Fibroblast of the aortic adventitia (primary cell): ENCODE measurements around the gene CORO2B. TPM values are rescaled to one million over a fixed set of nuclear protein-coding genes. Genes with fewer than 3 reads are reported as not detected.

Experiments used
- DNase-seq: peaks from one replicate; pipeline ENCODE4 v3.0.0-alpha.2; 2010; ENCODE audit warnings: low read depth
- H3K4me3 ChIP-seq: 2 replicates; pipeline ENCODE4 v1.5.1; 2011; ENCODE audit warnings: low read depth, mild to moderate bottlenecking, control low read depth, low read length, moderate library complexity
- total RNA-seq: library from RNA; depleted of rRNA; stranded (reverse); fragments of >200 nt; gene quantifications from 2 replicates; pipeline ENCODE4 v1.2.3, GENCODE V29; 2012; ENCODE audit warnings: low replicate concordance
- TF ChIP-seq, protein P1 (sequence below): IDR thresholded peaks from 2 replicates; pipeline ENCODE4 v1.5.1; 2011; ENCODE audit warnings: mild to moderate bottlenecking, low read length, control low read depth, inconsistent platforms; ENCODE audit not compliant: insufficient read depth

Gene CORO2B
- total RNA-seq, 1 donor, result 23.3 TPM

DNA sequence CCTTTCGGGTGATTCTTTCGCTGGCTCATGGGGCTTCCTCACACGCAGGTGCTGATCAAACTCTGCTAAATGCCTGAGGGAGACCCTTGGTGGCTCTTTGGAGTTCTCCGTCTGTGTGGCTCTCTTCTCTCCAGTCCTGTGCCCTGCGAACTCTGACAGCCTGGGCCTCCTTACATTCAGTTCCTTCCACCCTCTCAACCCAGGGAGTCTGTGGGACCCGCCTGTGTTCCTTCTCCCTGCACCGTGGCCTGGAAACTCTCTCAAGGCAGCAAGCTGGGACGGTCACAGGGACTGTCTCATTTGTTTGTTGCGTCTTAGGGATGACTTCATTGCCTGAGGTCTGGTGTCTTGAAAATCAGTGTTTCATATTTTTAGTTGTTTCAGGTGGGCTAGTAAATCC, 37.0 kb upstream of the CORO2B start:
- TF ChIP-seq, protein P1, sequence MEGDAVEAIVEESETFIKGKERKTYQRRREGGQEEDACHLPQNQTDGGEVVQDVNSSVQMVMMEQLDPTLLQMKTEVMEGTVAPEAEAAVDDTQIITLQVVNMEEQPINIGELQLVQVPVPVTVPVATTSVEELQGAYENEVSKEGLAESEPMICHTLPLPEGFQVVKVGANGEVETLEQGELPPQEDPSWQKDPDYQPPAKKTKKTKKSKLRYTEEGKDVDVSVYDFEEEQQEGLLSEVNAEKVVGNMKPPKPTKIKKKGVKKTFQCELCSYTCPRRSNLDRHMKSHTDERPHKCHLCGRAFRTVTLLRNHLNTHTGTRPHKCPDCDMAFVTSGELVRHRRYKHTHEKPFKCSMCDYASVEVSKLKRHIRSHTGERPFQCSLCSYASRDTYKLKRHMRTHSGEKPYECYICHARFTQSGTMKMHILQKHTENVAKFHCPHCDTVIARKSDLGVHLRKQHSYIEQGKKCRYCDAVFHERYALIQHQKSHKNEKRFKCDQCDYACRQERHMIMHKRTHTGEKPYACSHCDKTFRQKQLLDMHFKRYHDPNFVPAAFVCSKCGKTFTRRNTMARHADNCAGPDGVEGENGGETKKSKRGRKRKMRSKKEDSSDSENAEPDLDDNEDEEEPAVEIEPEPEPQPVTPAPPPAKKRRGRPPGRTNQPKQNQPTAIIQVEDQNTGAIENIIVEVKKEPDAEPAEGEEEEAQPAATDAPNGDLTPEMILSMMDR, result no peak
- DNase-seq, result no peak
- H3K4me3 ChIP-seq, result no peak overlapping the region

DNA sequence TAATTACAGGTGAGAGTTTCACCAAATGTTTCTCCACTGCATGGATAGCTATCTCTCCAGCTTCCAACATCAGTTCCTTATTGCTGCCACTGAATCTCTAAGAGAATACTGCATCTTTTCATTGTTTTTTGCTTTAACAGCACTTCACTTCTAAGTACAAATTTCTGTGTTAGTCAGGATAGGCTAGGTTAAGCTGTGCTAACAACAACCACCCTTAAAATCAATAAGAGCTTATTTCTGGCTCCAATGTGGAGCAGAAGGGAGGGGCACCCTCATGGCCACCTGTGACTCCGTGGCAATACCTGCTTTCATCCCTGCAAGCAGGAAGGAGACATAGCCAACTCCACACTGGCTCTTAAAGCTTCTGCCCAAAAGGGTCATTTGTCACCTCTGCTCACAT, 36.4 kb upstream of the CORO2B start:
- TF ChIP-seq, protein P1, result no peak

DNA sequence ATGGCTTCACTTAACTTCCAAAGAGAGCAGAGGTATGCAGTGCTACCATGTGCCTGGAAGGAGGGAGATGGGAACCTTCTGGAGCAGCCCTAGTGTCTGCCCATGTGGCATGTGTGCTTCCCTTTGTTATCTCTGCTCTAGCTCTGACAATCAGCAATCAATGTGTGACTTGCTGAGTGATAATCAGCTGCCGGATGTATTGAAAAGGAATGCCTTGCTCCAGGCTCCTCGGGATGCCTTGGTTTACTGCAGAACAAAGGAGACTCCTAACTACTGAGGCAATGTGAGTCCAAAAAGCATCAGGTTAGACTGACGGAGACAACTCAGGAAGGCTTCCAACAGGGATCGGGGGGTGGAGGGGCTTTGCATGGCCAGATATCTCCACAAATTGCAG, 36.0 kb upstream of the CORO2B start:
- TF ChIP-seq, protein P1, result no peak
- H3K4me3 ChIP-seq, result no peak overlapping the region
- no peak for DNase-seq

More for the DNA sequence above, 36.4 kb upstream of the CORO2B start:
- no peak overlapping the region for H3K4me3 ChIP-seq
- DNase-seq, result no peak

DNA sequence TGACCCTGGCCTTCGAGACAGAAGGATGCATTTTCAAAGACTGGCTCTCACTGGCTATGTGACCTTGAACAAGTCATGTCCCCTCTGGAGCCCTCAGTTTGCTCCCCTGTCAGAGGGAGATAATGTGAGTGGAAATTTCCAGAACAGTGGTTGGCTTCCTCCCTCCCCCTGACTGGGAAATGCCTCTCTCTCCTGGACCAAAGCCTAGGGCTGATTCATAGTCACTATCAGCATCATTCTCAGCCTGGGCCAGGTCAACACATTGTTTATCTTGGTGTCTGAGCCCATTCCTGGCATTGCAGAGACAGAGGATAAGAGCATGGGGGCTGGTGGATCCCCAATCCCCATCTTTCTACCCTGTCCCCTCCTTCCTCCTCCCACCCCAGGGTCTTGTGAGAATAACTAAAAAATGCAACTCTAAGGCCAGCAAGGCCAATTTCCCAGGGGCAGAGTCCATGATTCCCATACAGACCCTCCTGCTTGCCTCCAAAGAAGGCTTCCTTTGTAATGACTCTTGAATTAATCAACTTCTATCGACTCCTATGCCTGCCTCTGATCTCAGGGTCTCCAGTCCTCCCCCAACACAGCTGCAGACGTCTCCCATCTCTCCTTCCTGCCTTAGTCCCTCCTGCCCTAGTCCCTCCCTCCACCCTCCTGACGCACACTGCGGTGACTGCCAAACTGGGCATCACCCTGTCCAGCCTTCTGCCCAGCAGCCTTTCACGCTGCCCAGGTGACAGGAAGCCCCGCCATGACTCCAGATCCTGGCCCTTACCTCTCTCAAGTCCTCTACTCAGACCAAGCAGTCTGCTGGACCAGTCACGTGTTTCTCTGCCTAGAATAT, 35.4 kb upstream of the CORO2B start:
- H3K4me3 ChIP-seq, result no peak overlapping the region
- peak; percentile 98 for DNase-seq
- TF ChIP-seq, protein P1, result no peak

DNA sequence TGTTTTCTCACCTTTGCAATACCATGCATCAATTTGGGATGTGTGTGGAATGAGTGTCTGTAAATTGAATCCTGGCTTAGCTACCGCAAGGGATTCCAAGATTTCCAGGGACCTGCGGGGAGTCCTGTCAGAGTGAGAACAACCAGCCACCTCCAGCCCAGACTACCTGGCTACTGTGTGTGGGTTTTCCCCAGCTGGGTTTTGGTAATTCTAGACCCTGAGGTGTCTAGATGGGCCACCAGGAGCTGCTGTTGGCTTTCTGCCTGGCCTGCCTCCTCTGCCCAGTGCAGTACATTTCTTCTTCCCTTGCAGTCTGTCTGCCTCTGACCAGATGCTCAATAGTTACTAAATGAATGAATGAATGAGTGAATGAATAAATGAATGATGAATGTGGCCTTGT, 32.5 kb upstream of the CORO2B start:
- TF ChIP-seq, protein P1, result no peak
- DNase-seq, result no peak
- H3K4me3 ChIP-seq, result no peak overlapping the region

DNA sequence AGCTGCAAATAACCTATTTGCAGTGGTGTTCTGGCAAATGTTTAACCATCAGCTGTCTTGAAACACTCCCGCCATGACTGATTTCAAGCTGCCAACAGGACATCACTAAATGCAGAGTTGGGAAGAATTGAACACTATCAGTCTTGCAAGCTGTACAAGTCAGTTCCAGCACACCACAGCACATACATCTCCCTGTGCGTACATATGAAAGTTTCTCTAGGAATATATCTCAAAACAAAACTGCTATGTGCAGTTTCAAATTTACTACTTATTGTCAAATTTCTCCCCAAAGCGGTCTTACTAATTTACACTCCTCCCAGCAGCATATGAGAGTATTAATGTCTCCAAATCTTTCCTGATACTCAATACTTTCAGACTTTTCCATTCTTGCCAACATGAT, 30.4 kb upstream of the CORO2B start:
- no peak overlapping the region for H3K4me3 ChIP-seq
- DNase-seq, result no peak
- TF ChIP-seq, protein P1, result no peak

DNA sequence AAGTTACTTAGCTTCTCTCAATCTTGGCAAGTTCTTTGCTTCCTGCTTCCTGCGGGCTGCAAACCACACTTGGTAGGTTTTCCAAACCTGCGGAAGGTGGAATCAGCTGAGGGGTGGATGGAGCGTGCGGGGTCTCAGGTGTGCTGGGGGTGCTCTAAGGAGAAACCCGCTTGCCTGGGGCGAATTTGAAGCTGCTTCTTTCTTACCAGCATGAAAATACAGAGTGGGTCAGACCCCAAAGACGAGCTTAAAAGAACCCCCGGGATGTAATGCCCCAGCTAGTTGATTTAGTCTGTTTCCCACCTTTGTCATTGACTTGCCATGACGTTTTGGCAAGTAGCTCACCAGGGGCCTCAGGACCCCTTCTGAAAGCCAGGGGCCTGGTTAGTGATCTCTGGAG, 28.8 kb upstream of the CORO2B start:
- no peak for DNase-seq
- TF ChIP-seq, protein P1, result no peak
- H3K4me3 ChIP-seq, result no peak overlapping the region
